HG02759 (cell line): ENCODE data around the gene ARFGAP2.
A peak's percentile ranks its signal among the peaks of the same experiment; 100 is the strongest.

Experiments used
- ATAC-seq: cut with Tn5 transposase; IDR thresholded peaks from one replicate; pipeline ENCODE4 v1.9.1; 2021; ENCODE audit warnings: mild to moderate bottlenecking, moderate library complexity; ENCODE audit not compliant: unreplicated experiment

Gene ARFGAP2

GRCh38 chr11:47171856-47172255 lies 4.8 kb downstream of the ARFGAP2 start:
- ATAC-seq = no peak

- ATAC-seq = no peak
These were observed 5.4 kb downstream of the ARFGAP2 start for GRCh38 chr11:47171061-47171838.

- ATAC-seq = no peak
These were observed 10.3 kb downstream of the ARFGAP2 start for GRCh38 chr11:47166368-47166767.

- ATAC-seq = no peak
These were observed 11.3 kb downstream of the ARFGAP2 start for GRCh38 chr11:47165253-47165840.

GRCh38 chr11:47164321-47164720 lies 12.4 kb downstream of the ARFGAP2 start:
- no peak for ATAC-seq

- no peak for ATAC-seq
These were observed 12.8 kb downstream of the ARFGAP2 start for GRCh38 chr11:47163898-47164297.

GRCh38 chr11:47163193-47163592 lies 13.5 kb downstream of the ARFGAP2 start:
- ATAC-seq = no peak

GRCh38 chr11:47162426-47162825 lies 14.3 kb downstream of the ARFGAP2 start:
- ATAC-seq = no peak

GRCh38 chr11:47161890-47162289 lies 14.8 kb downstream of the ARFGAP2 start:
- ATAC-seq = no peak

GRCh38 chr11:47161134-47161854 lies 15.4 kb downstream of the ARFGAP2 start:
- ATAC-seq = peak; percentile 71

- ATAC-seq = no peak
These were observed 15.9 kb downstream of the ARFGAP2 start for GRCh38 chr11:47160753-47161133.

- no peak for ATAC-seq
These were observed 18.4 kb downstream of the ARFGAP2 start for GRCh38 chr11:47158242-47158641.

- no peak for ATAC-seq
These were observed 18.9 kb downstream of the ARFGAP2 start for GRCh38 chr11:47157805-47158204.

- ATAC-seq = no peak
These were observed 19.7 kb downstream of the ARFGAP2 start for GRCh38 chr11:47156951-47157350.

GRCh38 chr11:47156333-47156732 lies 20.3 kb downstream of the ARFGAP2 start:
- ATAC-seq = no peak

- no peak for ATAC-seq
These were observed 20.8 kb downstream of the ARFGAP2 start for GRCh38 chr11:47155879-47156278.

- ATAC-seq = no peak
These were observed 21.8 kb downstream of the ARFGAP2 start for GRCh38 chr11:47154616-47155570.

GRCh38 chr11:47152953-47153950 lies 23.4 kb downstream of the ARFGAP2 start:
- ATAC-seq = no peak

GRCh38 chr11:47152126-47152952 lies 24.3 kb downstream of the ARFGAP2 start:
- ATAC-seq = no peak
